Effector CD8-positive, alpha-beta T cell (primary cell): ENCODE measurements around the gene NCK2.

Experiments
- DNase-seq: peaks from one replicate; lab custom pipeline; 2025; lab: John Stamatoyannopoulos, UW

Gene NCK2

GRCh38 chr2:105870858-105871257 lies 126.1 kb downstream of the NCK2 start:
- DNase-seq, result no peak

- no peak for DNase-seq
Measured at GRCh38 chr2:105872142-105872728, 127.5 kb downstream of the NCK2 start.

GRCh38 chr2:105872830-105873229 lies 128.1 kb downstream of the NCK2 start:
- DNase-seq, result no peak

GRCh38 chr2:105873281-105873680 lies 128.6 kb downstream of the NCK2 start:
- no peak for DNase-seq

- DNase-seq, result no peak
Measured at GRCh38 chr2:105873721-105874120, 129.0 kb downstream of the NCK2 start.

- DNase-seq, result no peak
Measured at GRCh38 chr2:105874466-105874865, 129.8 kb downstream of the NCK2 start.

- no peak for DNase-seq
Measured at GRCh38 chr2:105875241-105875640, 130.5 kb downstream of the NCK2 start.

GRCh38 chr2:105876191-105876590 lies 131.5 kb downstream of the NCK2 start:
- DNase-seq, result no peak

- DNase-seq, result no peak
Measured at GRCh38 chr2:105877945-105878344, 133.2 kb downstream of the NCK2 start.

GRCh38 chr2:105879106-105879802 lies 134.5 kb downstream of the NCK2 start:
- DNase-seq, result no peak

- DNase-seq, result no peak
Measured at GRCh38 chr2:105879803-105880300, 135.1 kb downstream of the NCK2 start.

GRCh38 chr2:105880637-105881036 lies 135.9 kb downstream of the NCK2 start:
- no peak for DNase-seq

- no peak for DNase-seq
Measured at GRCh38 chr2:105881286-105882136, 136.8 kb downstream of the NCK2 start.

- no peak for DNase-seq
Measured at GRCh38 chr2:105882341-105882740, 137.6 kb downstream of the NCK2 start.

- no peak for DNase-seq
Measured at GRCh38 chr2:105882920-105883435, 138.3 kb downstream of the NCK2 start.

GRCh38 chr2:105883911-105884694 lies 139.4 kb downstream of the NCK2 start:
- no peak for DNase-seq

- no peak for DNase-seq
Measured at GRCh38 chr2:105885456-105885855, 140.7 kb downstream of the NCK2 start.

GRCh38 chr2:105886029-105886454 lies 141.3 kb downstream of the NCK2 start:
- DNase-seq, result no peak

GRCh38 chr2:105886687-105887086 lies 142.0 kb downstream of the NCK2 start:
- DNase-seq, result no peak

- no peak for DNase-seq
Measured at GRCh38 chr2:105887256-105887655, 142.5 kb downstream of the NCK2 start.

- DNase-seq, result no peak
Measured at GRCh38 chr2:105888625-105889024, 143.9 kb downstream of the NCK2 start.

GRCh38 chr2:105889046-105889445 lies 144.3 kb downstream of the NCK2 start:
- no peak for DNase-seq
